GM18907 (cell line): ENCODE measurements around the gene CBFA2T2.
"Not testable (repeated sequence)": the region's sequence is repeated elsewhere in the genome, so short reads cannot be mapped to it uniquely, and the experiment has no call there.

Experiments used
- ATAC-seq: cut with Tn5 transposase; IDR thresholded peaks from one replicate; pipeline ENCODE4 v1.9.1; 2021; ENCODE audit warnings: mild to moderate bottlenecking, moderate library complexity; ENCODE audit not compliant: unreplicated experiment

The CBFA2T2 gene

DNA sequence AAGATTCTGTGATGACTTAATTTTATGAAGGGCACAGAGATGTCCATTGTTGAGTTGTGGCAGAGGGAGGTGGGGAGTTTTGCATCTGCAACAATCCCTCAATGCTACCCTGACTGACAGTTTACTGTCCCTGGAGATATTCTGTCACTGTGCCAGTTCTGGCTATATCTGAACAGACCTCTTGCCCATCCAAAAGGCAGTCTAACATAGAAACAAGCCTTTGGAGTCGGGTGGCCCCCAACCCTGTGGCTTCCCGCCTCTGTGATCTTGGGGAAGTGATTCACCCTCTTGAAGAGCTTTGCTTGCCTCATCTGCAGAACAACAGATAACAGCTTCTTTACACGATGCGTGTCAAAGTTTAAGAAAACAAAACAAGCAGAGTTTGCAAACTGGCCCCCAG is 200.1 kb downstream of the CBFA2T2 start:
- ATAC-seq = no peak

DNA sequence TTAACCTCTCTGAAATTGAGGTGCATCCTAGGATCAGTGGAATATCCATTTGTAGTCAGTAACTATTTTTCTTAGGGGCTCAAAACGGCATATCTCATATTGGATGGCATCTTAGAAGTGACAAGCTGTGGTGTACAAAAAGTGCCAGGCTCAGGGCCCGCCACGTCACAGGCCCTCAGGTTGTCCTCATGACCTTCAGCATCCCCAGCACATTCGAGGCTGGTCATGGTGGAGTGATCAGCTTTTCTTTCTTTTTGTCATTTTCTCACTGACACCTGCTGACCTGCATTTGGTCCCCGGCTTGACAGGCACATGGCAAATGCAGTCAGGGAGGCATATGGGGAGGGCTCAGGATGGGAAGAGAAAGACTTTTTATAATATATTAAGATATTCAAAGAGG is 203.4 kb downstream of the CBFA2T2 start:
- ATAC-seq = no peak

DNA sequence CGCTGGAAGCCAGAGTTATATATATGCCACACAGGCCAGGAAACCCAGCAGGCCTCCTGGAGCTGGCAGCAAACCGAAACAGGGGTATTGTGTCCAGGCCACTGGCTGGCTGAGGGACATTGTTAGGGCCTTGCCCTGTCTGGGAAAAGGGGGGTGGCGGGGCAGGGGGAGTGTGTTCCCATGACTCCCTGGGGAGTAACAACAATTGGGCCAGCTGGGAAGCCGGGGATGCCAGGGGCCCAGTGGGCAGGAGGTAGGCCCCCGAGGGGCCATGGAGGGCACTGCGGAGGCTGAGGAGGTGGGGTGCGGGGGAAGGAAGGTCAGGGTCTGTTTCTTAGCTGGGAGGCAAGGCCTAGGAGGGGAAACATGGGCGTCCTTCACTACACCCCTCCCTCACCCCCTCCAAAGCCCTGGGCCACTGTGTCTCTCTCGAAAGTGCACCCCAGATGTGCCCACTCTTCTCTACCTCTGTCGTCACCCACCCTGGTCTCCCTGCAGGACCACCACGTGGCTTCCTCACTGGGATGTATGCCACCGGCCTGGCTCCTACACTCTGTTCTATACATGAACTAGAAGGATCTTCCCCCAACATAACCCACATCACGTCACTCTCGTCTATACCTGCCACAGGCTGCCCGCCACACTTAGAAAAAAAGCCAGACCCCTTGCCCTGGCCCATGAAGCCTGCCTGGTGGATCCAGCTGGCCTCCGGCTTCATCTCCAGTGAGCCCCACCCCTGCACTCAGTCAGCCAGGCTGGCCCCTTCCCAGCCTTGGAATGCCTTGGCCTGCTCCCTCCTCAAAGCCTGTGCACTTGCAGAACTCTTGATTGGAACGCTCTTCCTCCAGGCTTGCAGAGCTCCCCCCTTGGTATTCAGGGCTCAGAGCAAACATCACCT is 204.1 kb downstream of the CBFA2T2 start:
- ATAC-seq = no peak

DNA sequence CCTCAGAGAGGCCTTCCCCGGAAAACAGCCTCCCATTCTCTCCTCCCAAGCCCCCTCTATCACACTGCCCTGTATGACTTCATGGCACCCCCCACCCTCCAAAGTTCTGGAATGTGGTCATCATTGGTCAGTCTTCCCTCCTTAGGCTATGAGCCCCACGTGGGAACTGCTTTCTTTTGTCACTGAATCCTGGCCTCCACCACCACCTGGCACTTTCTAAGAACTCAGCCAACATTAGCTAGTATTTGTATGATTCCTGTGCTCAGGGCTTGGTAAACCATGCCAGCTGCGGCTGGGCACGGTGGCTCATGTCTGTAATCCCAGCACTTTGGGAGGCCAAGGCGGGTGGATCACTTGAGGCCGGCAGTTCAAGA is 204.7 kb downstream of the CBFA2T2 start:
- no peak for ATAC-seq

DNA sequence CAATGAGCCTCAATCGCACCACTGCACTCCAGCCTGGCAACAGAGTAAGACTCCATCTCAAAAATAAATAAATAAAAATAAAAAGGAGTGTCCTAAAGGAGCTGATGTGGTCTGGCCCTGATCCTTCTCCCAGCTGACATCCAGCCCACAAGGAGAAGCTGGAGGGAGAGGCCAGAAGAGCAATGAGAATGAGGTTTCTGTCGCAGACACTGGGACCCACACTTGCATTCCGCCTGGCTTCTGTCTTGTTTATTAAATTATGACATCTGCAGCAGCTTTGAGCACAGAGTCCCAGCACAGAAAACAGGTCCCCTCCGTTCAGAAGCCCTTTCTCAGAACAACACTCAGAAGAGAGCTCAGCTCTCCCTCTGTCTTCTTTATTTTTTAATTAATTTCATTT is 206.6 kb downstream of the CBFA2T2 start:
- no peak for ATAC-seq

DNA sequence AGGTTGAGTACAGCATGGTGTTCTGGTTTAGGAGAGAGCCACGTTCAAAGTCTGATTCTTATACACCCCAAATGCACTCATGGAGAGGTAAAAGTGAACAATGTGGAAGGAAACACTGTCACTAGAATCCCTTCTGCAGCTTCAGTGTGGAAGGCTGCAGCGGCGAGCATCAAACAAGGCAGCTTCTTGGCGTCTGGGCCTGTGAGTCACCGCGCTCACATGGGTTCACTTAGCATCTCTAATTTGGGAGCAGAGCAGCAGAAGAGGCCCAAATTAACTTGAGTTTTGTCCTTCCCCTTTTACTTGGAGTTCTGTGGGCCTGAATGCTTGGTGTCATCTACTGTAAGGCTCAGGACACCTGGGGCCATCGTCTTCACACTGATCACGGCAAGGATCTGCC is 207.2 kb downstream of the CBFA2T2 start:
- ATAC-seq = no peak

DNA sequence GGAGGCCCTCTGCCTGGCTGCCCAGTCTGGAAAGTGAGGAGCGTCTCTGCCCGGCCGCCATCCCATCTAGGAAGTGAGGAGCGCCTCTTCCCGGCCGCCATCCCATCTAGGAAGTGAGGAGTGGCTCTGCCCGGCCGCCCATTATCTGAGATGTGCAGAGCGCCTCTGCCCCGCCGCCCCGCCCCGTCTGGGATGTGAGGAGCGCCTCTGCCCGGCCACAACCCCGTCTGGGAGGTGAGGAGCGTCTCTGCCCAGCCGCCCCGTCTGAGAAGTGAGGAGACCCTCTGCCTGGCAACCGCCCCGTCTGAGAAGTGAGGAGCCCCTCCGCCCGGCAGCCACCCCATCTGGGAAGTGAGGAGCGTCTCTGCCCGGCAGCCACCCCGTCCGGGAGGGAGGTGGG is 209.1 kb downstream of the CBFA2T2 start:
- not testable (repeated sequence) for ATAC-seq
